GM19328 (cell line): ENCODE results near the gene NCK1.

Experiments used
- ATAC-seq: cut with Tn5 transposase; IDR thresholded peaks from one replicate; pipeline ENCODE4 v1.9.1; 2021; ENCODE audit warnings: mild to moderate bottlenecking, moderate library complexity; ENCODE audit not compliant: unreplicated experiment

NCK1 gene

GRCh38 chr3:136861890-136862616, at the start of gene NCK1:
TSS of gene NCK1 (plus strand) at chr3:136862208. CDS start at chr3:136928002, 65,794 bp downstream.
- peak; percentile 98 for ATAC-seq

GRCh38 chr3:136817448-136817847, 44.6 kb upstream of the NCK1 start:
- ATAC-seq = no peak

GRCh38 chr3:136818191-136818768, 43.7 kb upstream of the NCK1 start:
- ATAC-seq = no peak

GRCh38 chr3:136818769-136819391, 43.1 kb upstream of the NCK1 start, which contains the start of gene SLC35G2:
TSS of gene SLC35G2 (plus strand) at chr3:136819126. CDS start at chr3:136854461, 35,335 bp downstream.
- ATAC-seq = no peak

DNA sequence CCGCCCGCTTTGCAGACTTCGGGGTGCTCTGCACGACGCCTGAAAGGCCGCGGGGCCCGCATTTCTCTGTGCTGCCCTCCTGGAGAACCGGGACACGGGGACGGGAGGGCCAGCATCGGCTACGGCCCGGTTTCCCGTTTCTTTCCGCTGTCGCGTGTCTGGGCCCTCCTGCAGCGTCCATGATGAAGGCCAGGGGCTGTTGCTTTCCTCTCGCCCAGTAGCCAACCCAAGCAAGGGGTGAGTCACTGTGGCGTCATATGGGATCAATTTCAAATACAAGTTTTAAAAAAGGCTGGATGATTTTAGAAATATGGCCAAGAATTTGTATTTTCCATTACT, 42.6 kb upstream of the NCK1 start:
- ATAC-seq = no peak

- no peak for ATAC-seq
These were observed 42.0 kb upstream of the NCK1 start for GRCh38 chr3:136819731-136820679.

- no peak for ATAC-seq
These were observed 30.5 kb upstream of the NCK1 start for GRCh38 chr3:136831461-136831860.

- ATAC-seq = no peak
These were observed 26.8 kb upstream of the NCK1 start for GRCh38 chr3:136835089-136835812.

- ATAC-seq = no peak
These were observed 26.0 kb upstream of the NCK1 start for GRCh38 chr3:136835813-136836510.

GRCh38 chr3:136836511-136837156, 25.4 kb upstream of the NCK1 start:
- no peak for ATAC-seq

DNA sequence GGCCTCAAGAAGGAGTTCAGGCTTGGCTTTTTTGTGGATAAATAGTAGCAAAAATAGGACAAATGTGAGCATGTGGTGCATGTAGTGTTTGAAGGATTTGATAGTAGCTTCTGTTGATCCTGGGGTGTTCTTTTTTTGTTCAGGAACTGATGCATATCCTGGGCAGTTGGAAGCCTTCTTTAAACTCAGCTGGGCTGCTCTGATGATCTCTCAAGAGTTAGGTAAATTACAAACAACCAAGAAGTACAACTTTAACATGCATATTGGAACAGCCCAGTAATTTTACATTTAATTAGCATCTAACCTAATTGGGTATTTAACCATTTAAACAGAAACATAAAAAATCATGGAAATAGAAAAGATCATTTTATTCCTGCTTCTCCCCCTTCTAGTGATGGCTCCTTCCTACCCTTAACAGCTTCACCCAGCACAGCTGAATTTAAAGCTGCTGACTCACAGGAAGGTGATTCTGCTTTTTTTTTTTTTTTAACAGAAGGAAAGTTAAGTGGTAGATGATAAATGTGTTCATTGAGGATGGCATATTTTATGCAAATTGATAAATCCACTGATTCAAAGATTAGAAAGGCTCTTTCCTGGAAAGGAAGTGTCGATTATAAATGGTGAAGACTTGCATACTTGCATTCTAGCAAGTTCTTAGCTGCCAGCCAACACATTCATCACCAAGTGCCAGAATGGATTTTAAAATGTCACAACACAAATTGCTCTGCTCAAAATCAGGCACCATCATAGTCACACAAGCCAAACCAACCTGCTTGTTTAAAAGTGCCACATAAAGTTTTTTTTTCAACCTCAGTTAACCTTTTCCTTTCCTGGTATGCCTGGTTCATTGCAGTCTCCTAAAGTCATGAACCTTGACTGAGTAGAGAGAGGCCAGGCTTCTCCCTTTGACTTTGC, 23.1 kb upstream of the NCK1 start:
- no peak for ATAC-seq

- no peak for ATAC-seq
These were observed 22.5 kb upstream of the NCK1 start for GRCh38 chr3:136839556-136839931.

GRCh38 chr3:136840252-136840651, 21.8 kb upstream of the NCK1 start:
- ATAC-seq = no peak

GRCh38 chr3:136842294-136842693, 19.7 kb upstream of the NCK1 start:
- no peak for ATAC-seq

- ATAC-seq = no peak
These were observed 17.3 kb upstream of the NCK1 start for GRCh38 chr3:136844724-136845123.

DNA sequence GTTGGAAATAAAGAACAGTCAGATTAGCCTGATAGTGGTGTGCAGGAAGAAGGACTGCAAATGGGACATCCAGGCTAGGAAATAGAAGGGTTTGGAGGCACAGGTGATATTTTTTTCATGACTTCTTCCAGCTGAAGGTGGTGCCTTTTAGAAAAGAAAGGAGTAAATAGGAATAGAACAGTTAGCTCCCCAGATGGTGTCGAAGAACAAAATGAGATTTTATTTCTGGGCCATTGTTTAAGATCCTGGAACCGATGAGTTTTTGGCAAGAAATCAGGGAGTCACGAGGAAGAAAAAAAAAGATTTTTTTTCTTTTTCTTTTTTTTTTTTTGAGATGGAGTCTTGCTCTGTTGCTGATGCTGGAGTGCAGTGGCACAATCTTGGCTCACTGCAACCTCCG, 9.8 kb upstream of the NCK1 start:
- ATAC-seq = no peak

DNA sequence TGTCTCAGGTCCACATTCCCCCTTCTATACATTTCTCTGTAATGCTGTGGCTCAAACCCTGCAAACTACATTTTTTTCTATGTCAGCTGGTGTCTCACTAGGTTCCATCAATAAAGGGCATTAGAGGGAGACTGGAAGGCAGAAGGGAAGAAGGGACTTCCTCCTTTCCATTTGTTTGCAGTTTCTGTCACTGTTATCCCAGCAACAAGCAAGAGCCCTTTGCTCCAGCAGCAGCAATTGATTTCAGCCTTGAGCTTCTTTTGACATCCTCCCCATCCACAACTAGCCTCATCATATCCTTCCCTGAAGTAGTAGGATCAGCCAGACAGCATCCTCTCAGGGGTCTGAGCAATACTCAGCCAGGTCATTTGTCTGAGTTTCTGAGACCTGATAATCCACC, 5.3 kb upstream of the NCK1 start:
- no peak for ATAC-seq

- ATAC-seq = no peak
These were observed 3.6 kb upstream of the NCK1 start for GRCh38 chr3:136858381-136858780.
